ENCODE data around the gene BRF1.

The BRF1 gene

GRCh38 chr14:105168496-105168978, 132.3 kb downstream of the BRF1 start, which contains the start of gene JAG2:
Gene JAG2, minus strand, starts transcription at chr14:105168776. Its CDS starts 356 bp downstream, at chr14:105168420.
- peak; percentile 33 for DNase-seq

- no peak for DNase-seq
Measured at GRCh38 chr14:105168093-105168420, 132.7 kb downstream of the BRF1 start.

GRCh38 chr14:105167303-105168092, 133.3 kb downstream of the BRF1 start:
- no peak for DNase-seq

- no peak for DNase-seq
Measured at GRCh38 chr14:105166571-105167302, 134.1 kb downstream of the BRF1 start.

GRCh38 chr14:105165761-105166485, 134.9 kb downstream of the BRF1 start:
- no peak for DNase-seq

- DNase-seq = no peak
Measured at GRCh38 chr14:105165134-105165704, 135.6 kb downstream of the BRF1 start.

GRCh38 chr14:105163040-105163742, 137.6 kb downstream of the BRF1 start:
- no peak for DNase-seq

GRCh38 chr14:105162669-105162979, 138.2 kb downstream of the BRF1 start:
- no peak for DNase-seq

- no peak for DNase-seq
Measured at GRCh38 chr14:105161964-105162668, 138.7 kb downstream of the BRF1 start.

- DNase-seq = no peak
Measured at GRCh38 chr14:105161309-105161708, 139.5 kb downstream of the BRF1 start.

- no peak for DNase-seq
Measured at GRCh38 chr14:105160776-105161175, 140.0 kb downstream of the BRF1 start.

GRCh38 chr14:105159344-105159743, 141.5 kb downstream of the BRF1 start:
- no peak for DNase-seq
